Panc1 (cell line): ENCODE data around the gene CCDC92B. TPM values are rescaled to one million over a fixed set of nuclear protein-coding genes. Genes with fewer than 3 reads are reported as not detected.

Experiments used
- ATAC-seq: fragments of 200-7000 bp; cut with Tn5 transposase; 2 replicates; pipeline ENCODE4 v1.9.1; 2020; ENCODE audit warnings: mild to moderate bottlenecking, moderate library complexity
- BruUV-seq: library from RNA; stranded (reverse); fragments of 400-500 nt; replicated peaks from 2 replicates; lab custom pipeline; 2021; lab: Mats Ljungman, UMichigan
- CTCF ChIA-PET: fragments of 300-600 bp; sonication (Branson Sonifier 250); formaldehyde crosslinking; loops from one replicate; lab custom pipeline; 2022; ENCODE audit warnings: antibody characterized with exemption; lab: Charles Lee
- POLR2A ChIA-PET: fragments of 300-600 bp; sonication (Branson Sonifier 250); formaldehyde crosslinking; loops from one replicate; lab custom pipeline; 2022; ENCODE audit warnings: antibody characterized with exemption; lab: Charles Lee
- DNase-seq: peaks from one replicate; pipeline ENCODE4 v3.0.0-alpha.2; 2010; ENCODE audit warnings: low read depth, low spot score
- H3K27ac ChIP-seq: 2 replicates; pipeline ENCODE4 v1.5.1; 2011; ENCODE audit warnings: mild to moderate bottlenecking, low read length, inconsistent platforms
- H3K27me3 ChIP-seq: fragments of 200-500 bp; sonication (Bioruptor generic); 2 replicates; pipeline ENCODE4 v1.6.0; 2014; ENCODE audit warnings: low read length, inconsistent platforms; ENCODE audit not compliant: control insufficient read depth, insufficient read depth
- H3K36me3 ChIP-seq: fragments of 200-500 bp; sonication (Bioruptor generic); 2 replicates; pipeline ENCODE4 v1.5.1; 2014; ENCODE audit warnings: inconsistent platforms, mild to moderate bottlenecking, low read length, moderate library complexity; ENCODE audit not compliant: control insufficient read depth, insufficient read depth
- H3K4me1 ChIP-seq: 2 replicates; pipeline ENCODE4 v1.5.1; 2011; ENCODE audit warnings: inconsistent platforms, mild to moderate bottlenecking, low read length, moderate library complexity; ENCODE audit not compliant: control insufficient read depth, insufficient read depth
- H3K4me3 ChIP-seq, 2 experiments: 2 replicates each; pipeline ENCODE4 v1.5.1; 2011 to 2012; ENCODE audit warnings: low read depth in 2 of 2, low read length in 2 of 2, mild to moderate bottlenecking in 2 of 2, inconsistent platforms in 1 of 2, moderate library complexity in 1 of 2
- H3K9me3 ChIP-seq: fragments of 200-500 bp; sonication (Bioruptor generic); 2 replicates; pipeline ENCODE4 v1.5.1; 2014; ENCODE audit warnings: low read depth, mild to moderate bottlenecking, inconsistent platforms, low read length, moderate library complexity; ENCODE audit not compliant: control insufficient read depth, insufficient read depth
- POLR2AphosphoS5 ChIP-seq: IDR thresholded peaks from 2 replicates; pipeline ENCODE4 v1.6.1; 2012; ENCODE audit warnings: mild to moderate bottlenecking, low read depth, low read length, moderate library complexity
- SIN3A ChIP-seq: IDR thresholded peaks from 2 replicates; pipeline ENCODE4 v1.6.1; 2012; ENCODE audit warnings: low read depth, mild to moderate bottlenecking, low read length, moderate library complexity, borderline replicate concordance; ENCODE audit not compliant: insufficient read depth
- TCF7L2 ChIP-seq: IDR thresholded peaks from 2 replicates; pipeline ENCODE4 v1.6.1; 2011; ENCODE audit warnings: mild to moderate bottlenecking, low read depth, low read length, inconsistent platforms
- in situ Hi-C: cut with HindIII; loops from 2 replicates; pipeline ENCODE4 v1.10.0; 2016; ENCODE audit warnings: low sequenced_read_pairs, low pct_unique_long_range_greater_than_20kb
- intact Hi-C: fragments of 100-400 bp; cut with micrococcal nuclease; formaldehyde crosslinking; loops from one replicate; pipeline ENCODE4 v1.10.0; 2022; ENCODE audit not compliant: unreplicated experiment
- total RNA-seq: library from RNA; stranded (reverse); gene quantifications from one replicate; pipeline ENCODE4 v1.2.1, GENCODE V29; 2021; ENCODE audit not compliant: unreplicated experiment
- TF ChIP-seq, protein P1 (sequence below): fragments of 450-650 bp; IDR thresholded peaks from 2 replicates; pipeline ENCODE4 v1.5.1; 2017; ENCODE audit warnings: mild to moderate bottlenecking
- TF ChIP-seq, protein P2 (sequence below), 2 experiments: IDR thresholded peaks; 2 replicates each; pipeline ENCODE4 v1.6.1; 2011 to 2012; ENCODE audit warnings: low read depth in 2 of 2, control low read depth in 1 of 2, low read length in 1 of 2, mild to moderate bottlenecking in 1 of 2, moderate library complexity in 1 of 2; ENCODE audit not compliant: insufficient read depth in 1 of 2

CCDC92B gene
- total RNA-seq, 1 experiment from 2014 or later: 0.51 TPM

DNA sequence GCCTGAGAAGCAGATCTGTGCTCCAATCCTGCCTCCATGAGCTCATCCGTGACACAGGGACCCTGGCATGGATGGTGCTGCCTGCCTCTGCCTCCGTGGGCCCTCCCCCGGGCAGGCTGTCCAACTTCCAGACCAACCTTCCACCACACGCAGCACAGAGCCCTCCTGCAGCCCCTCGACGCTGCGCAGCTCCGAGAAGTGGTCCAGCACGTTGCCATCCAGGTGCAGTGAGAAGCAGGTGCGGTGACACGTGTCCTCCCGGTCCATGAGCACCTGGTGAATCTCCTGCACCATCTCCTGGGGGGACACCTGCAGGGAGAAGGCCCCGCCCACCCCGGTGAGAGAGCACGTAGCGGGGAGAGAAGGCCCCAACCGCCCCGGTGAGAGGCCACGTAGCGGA lies 46.3 kb downstream of the CCDC92B start:
- intact Hi-C loops (no loop called here), in situ Hi-C loops (no loop called here)
- TF ChIP-seq TCF7L2: no peak
- TF ChIP-seq, protein P1, sequence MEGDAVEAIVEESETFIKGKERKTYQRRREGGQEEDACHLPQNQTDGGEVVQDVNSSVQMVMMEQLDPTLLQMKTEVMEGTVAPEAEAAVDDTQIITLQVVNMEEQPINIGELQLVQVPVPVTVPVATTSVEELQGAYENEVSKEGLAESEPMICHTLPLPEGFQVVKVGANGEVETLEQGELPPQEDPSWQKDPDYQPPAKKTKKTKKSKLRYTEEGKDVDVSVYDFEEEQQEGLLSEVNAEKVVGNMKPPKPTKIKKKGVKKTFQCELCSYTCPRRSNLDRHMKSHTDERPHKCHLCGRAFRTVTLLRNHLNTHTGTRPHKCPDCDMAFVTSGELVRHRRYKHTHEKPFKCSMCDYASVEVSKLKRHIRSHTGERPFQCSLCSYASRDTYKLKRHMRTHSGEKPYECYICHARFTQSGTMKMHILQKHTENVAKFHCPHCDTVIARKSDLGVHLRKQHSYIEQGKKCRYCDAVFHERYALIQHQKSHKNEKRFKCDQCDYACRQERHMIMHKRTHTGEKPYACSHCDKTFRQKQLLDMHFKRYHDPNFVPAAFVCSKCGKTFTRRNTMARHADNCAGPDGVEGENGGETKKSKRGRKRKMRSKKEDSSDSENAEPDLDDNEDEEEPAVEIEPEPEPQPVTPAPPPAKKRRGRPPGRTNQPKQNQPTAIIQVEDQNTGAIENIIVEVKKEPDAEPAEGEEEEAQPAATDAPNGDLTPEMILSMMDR: no peak
- TF ChIP-seq SIN3A: no peak
- TF ChIP-seq POLR2AphosphoS5: no peak
- TF ChIP-seq, protein P2, sequence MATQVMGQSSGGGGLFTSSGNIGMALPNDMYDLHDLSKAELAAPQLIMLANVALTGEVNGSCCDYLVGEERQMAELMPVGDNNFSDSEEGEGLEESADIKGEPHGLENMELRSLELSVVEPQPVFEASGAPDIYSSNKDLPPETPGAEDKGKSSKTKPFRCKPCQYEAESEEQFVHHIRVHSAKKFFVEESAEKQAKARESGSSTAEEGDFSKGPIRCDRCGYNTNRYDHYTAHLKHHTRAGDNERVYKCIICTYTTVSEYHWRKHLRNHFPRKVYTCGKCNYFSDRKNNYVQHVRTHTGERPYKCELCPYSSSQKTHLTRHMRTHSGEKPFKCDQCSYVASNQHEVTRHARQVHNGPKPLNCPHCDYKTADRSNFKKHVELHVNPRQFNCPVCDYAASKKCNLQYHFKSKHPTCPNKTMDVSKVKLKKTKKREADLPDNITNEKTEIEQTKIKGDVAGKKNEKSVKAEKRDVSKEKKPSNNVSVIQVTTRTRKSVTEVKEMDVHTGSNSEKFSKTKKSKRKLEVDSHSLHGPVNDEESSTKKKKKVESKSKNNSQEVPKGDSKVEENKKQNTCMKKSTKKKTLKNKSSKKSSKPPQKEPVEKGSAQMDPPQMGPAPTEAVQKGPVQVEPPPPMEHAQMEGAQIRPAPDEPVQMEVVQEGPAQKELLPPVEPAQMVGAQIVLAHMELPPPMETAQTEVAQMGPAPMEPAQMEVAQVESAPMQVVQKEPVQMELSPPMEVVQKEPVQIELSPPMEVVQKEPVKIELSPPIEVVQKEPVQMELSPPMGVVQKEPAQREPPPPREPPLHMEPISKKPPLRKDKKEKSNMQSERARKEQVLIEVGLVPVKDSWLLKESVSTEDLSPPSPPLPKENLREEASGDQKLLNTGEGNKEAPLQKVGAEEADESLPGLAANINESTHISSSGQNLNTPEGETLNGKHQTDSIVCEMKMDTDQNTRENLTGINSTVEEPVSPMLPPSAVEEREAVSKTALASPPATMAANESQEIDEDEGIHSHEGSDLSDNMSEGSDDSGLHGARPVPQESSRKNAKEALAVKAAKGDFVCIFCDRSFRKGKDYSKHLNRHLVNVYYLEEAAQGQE (IDR thresholded peaks at IDR 0.05; ENCODE audit: insufficient read depth in 1 of 2, low read depth in 2 of 2, low read length in 1 of 2): no peak
- ATAC-seq (no peak), DNase-seq (no peak)
- Histone ChIP-seq H3K27ac (no peak overlapping the region), H3K4me1 (peaks cover 6% of the 10 kb centered on the region), H3K27me3 (no peaks in the 10 kb centered on the region), H3K36me3 (0 out of 2 replicates have a peak, but pooled peaks cover 3% of the 10 kb centered on the region), H3K4me3 (no peak overlapping the region), H3K9me3 (no peaks in the 10 kb centered on the region)
- ChIA-PET POLR2A (no interaction called here), CTCF (no interaction called here)
- no TSS peak for BruUV-seq

DNA sequence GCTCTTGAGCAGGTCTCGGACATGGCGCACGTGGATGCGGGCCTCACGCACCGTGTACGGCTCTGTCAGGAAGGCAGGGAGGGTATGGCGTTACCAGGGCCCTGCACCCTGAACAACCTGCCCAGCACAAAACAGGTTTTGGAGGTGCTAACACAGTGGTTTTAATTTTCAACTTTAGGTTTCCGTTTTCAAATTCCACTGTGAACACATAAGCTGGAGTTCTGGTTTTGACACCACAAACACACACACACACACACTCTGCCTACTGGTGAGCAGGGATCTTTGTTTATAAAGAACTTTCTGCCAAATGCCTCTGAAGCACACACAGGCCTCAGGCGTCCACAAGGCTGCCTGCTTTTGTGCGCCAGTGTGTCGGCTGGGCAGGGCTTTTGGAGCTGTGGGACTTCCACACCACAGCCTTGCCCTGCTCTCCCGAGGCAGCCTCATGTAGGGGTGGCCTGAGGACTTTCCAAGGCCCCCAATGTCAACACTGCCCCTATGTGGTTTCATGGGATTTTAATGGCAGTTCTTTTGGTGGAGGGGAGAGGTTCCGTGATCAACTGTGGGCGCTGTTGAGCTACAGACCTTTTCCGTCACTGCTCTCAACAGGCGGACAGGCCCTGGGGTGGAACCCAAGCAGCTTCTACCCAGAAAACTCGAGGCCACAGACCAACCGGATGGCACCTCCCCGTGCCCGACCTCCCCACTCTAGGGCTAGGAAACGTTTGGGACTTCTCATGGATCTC lies 47.3 kb downstream of the CCDC92B start:
- 0 out of 2 replicates have a peak, but pooled peaks cover 3% of the 10 kb centered on the region for H3K36me3 ChIP-seq
- DNase-seq (no peak), ATAC-seq (no peak)
- POLR2A ChIA-PET: no interaction called here
- H3K9me3 ChIP-seq: no peaks in the 10 kb centered on the region
- intact Hi-C loops: no loop called here
- BruUV-seq: no TSS peak
- CTCF ChIA-PET: no interaction called here
- in situ Hi-C loops: no loop called here
- no peak overlapping the region for H3K27ac ChIP-seq
- TF ChIP-seq SIN3A (no peak), TCF7L2 (no peak), POLR2AphosphoS5 (no peak)
- TF ChIP-seq, protein P1: no peak
- TF ChIP-seq, protein P2 (IDR thresholded peaks at IDR 0.05; ENCODE audit: insufficient read depth in 1 of 2, low read depth in 2 of 2, low read length in 1 of 2): no peak
- no peaks in the 10 kb centered on the region for H3K27me3 ChIP-seq
- no peak overlapping the region for H3K4me3 ChIP-seq
- no peaks in the 10 kb centered on the region; the same call in 1 of the 2 replicates for H3K4me1 ChIP-seq
